Amniotic stem cell (primary cell): ENCODE data around the gene SLC25A29.
"Not testable (repeated sequence)": the region's sequence is repeated elsewhere in the genome, so short reads cannot be mapped to it uniquely, and the experiment has no call there.

ENCODE experiments used
- DNase-seq: peaks from one replicate; lab custom pipeline; 2025; lab: John Stamatoyannopoulos, UW

Gene SLC25A29

DNA sequence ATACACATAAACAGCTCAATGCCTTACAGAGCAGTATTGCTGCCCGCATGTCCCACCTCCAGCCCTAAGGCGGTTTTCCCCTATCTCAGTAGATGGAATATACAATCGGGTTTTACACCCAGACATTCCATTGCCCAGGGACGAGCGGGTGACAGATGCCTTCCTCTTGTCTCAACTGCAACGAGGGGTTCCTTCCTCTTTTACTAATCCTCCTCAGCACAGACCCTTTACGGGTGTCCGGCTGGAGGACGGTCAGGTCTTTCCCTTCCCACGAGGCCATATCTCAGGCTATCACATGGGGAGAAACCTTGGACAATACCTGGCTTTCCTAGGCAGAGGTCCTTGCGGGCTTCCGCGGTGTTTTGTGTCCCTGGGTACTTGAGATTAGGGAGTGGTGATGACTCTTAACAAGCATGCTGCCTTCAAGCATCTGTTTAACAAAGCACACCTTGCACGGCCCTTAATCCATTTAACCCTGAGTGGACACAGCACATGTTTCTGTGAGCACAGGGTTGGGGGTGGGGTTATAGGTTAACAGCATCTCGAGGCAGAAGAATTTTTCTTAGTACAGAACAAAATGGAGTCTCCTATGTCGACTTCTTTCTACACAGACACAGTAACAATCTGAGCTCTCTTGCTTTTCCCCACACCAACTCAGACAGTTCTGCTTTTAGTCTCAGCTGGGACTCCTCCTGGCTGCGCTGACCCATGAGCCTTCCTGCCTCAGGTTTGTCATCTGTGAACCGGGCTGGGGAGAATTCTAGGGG lies 6.0 kb upstream of the SLC25A29 start:
- not testable (repeated sequence) for DNase-seq

DNA sequence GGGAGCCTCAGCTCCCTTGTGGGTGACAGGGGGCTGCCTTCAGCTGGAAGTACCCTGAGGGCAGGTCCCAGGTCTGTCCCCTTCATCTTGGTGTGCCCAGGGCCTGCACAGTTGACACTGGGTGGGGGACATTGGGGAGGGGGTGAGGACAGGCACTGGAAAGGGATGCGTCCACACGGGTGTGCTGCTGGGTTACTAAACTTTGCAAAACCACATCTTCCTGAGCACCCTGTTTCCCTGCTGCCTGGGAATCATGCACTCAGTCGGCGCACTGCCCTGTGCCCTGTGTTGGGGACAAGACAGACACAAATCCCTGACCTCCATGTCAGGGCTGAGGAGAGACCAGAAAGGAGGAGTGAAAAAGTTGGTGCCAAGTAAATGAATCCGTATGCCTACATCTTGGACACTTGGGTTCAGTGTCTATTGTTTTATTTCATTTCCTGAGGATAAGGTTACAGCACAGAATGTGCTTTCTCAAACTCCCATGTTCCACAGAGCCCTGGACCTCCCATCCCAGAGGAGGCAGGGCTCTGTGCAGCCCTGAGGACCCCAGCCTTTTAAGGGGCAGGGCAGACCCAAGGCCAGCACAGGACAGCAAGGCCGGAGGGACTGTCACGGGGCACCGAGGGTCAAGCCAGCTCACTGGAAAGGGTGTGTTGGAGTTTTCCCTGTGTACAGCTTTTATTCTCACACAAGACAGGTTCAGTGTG lies 2.9 kb upstream of the SLC25A29 start:
- no peak for DNase-seq

GRCh38 chr14:100308427-100308792 lies 2.2 kb upstream of the SLC25A29 start:
- DNase-seq, result not testable (repeated sequence)

DNA sequence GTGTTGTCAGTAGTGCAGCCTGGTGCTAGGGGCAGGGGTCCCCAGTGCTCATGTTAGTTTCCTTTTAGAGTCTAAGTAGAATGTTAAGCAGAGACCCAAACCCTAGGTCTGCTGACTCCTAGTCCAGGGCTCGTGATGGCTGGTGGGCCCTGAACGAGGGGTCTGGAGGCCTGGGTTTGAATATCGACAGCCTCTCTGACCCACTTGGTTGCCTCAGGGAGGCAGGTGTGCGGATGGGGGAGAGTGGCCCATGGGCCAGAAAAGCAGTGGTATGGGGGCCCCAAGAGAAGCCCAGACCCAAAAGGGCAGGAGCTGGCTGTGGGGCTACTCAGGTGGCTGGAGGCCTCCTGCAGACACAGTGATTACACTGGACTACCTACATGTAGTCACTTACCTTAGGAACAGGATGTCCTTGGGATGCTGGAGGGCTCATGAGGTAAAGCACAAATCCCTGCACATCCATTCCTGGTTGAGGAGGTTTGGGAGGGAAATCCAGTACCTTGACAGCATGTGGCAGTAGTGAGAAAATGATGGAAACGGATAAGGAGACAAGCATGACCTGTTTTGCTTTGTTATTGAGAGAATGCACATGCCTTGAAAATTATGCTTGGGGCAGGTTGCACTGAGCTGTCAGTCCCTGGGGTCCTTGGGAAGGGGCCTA lies 1.7 kb upstream of the SLC25A29 start:
- no peak for DNase-seq

DNA sequence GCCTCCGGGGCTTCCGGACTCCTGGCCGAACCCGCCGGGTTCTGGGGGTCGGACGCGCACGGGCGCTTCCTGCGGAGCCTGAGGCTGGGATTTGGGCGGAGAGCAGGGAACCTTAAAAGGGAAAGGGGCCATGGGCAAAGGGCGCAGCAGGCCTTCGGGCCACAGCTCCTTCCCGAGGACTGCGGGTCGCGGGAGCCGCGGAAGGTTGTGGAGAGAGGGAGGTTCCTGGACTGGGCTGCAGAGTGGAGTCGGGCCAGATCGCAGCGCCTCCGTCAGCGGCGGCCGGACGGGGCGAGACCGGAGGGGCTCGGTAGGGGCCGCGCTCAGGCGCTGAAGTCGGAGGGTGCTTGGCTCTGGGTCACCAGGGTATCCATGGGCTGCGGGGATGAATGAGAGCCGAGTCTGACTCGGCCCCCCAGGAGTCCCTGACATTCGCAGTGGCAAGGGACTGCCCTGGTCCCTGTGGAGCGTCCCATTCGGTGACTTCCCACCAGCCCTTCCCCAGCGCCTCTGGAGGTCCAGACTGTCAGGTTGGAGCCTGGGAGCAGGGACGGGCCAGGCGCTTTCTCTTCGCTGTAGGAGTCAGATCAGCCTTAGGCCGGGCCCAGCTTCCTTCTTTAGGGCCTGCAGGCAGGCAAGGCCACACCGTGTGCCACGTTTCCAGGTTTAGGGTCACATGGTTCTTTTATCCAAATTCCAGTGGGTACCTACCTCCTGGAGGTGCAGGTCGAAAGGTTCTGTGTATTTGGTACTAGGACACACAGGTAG lies 938 bp upstream of the SLC25A29 start:
- DNase-seq, result no peak

DNA sequence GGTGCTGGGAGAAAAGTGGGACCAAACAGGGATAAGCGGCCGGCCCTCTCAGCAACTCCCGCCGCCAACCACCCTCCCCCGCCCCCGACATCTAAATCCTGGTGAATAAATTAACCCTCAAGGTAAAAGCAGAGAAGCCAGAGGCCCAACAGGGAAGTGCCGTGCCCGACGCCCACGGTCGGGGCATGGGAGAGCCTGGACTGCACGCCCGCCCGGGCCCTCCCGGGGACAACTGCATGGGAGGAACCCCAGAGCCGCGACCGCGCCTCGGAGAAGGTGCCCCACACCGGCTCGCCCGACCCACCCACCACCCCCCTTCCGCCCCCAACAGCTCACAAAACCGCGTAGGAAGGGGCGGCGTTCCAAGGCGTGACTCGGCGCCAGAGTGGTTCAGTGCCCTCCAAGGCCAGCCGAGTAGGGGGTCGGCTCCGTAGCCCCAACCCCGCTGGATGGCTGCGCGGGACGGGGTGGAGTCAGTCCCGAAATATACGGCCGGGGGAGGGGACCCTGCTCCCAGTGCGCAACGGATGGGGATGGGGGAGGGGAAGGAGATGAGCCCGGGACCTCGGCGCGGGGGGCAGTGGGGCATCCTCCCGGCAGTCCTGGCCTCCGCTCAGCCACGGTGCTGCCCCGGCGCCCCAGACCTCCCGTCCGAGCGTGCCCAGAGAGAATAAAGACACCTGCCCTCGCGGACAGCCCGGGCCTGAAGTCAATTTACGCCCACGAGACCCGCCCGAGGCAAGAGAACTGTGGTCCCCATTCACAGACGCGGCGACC lies 732 bp downstream of the SLC25A29 start:
- no peak for DNase-seq

DNA sequence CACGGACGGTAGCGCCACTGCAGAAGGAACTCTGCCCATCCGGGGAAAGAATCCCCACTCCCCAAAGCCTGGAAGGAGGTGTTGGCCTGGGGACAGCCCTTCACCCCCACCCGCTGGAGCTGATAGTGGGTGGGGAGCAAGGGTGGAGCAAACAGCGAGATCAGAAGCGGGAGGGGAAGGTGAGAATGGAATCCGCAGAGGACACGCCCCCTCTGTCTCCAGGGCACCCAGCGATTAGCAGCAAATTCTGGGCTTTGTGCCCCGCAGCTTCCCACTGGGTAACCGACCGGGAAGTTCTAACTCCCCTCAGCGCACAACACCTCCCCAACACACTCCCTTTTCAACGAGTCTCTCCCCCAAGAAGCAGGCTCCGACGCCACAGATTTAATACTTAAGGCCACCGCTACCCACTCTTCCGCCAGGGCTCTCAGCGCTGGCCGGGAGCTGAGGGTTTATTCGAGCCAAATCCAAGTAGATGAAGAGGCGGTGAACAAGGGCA lies 1.4 kb downstream of the SLC25A29 start:
- no peak for DNase-seq

DNA sequence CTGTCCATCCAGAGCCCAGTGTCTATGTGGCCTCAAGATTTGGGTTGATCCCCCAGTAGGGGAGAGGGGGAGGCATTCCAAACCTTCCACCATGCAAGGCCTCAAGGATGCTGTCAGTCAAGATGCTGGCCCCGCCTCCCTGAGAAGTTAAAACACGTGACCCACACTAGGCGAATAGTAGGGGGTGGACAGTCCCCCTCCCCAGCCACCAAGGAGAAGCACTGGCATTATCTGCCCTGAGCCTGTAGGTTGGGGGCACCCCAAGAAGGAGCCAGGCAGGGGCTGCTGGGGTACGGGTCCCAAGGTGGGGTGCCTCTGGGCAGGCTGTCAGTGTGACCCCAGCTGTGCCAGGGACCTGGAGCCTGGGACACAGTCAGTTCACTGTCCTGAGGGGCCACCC lies 2.3 kb downstream of the SLC25A29 start:
- no peak for DNase-seq

GRCh38 chr14:100303179-100303578 lies 3.1 kb downstream of the SLC25A29 start:
- DNase-seq, result no peak

DNA sequence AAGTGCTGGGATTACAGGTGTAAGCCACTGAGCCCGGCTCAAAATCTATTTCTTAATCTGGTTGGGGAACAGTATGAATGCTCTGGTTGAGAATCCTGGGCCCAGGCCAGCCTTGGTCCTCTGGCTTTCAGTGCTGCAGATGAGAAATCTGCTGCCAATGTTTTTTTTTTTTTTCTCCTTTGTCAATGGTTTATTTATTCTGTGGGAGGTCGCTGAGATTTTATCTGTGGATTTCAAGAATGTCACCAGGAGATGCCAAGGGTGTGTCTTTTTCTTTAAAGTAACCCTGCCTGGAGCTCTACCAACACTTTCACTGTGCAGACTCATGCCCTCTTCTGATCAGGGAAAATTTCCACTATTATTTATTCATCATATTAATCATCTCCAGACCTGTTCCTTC lies 3.6 kb downstream of the SLC25A29 start:
- no peak for DNase-seq

- DNase-seq, result no peak
Measured at GRCh38 chr14:100299238-100299560, 7.0 kb downstream of the SLC25A29 start.

DNA sequence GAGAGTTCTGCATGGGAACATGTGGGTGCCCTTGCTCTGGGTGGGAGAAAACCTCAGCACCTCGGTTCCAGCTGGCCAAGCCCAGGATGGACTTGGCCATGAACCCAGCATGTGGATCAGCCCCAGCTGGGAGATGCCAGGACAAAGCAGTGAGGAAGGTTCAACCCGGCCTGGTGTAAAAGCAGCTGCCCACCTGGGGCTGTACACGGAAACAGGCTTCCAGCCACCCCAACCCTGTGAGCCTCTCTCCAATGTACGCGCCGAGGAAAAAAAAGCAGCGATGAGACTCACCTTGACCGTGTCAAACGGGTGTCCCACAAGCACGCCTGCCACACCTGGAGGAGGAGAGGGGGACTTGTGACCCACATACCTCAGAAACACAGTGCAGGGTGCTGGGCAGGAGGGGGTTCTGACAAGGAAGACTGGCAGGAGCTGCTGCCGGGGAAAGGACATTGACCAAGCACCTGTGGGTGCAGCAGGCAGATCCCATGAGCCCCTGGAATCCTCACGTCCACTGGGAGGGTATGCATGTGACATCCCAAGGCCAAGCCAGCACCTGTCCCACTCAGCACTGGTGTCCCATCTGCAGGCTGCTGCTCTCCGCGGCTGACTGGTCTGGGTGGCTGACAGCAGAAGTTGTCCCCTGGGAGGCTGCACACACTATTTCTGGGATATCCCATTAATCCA lies 7.5 kb downstream of the SLC25A29 start:
- no peak for DNase-seq

DNA sequence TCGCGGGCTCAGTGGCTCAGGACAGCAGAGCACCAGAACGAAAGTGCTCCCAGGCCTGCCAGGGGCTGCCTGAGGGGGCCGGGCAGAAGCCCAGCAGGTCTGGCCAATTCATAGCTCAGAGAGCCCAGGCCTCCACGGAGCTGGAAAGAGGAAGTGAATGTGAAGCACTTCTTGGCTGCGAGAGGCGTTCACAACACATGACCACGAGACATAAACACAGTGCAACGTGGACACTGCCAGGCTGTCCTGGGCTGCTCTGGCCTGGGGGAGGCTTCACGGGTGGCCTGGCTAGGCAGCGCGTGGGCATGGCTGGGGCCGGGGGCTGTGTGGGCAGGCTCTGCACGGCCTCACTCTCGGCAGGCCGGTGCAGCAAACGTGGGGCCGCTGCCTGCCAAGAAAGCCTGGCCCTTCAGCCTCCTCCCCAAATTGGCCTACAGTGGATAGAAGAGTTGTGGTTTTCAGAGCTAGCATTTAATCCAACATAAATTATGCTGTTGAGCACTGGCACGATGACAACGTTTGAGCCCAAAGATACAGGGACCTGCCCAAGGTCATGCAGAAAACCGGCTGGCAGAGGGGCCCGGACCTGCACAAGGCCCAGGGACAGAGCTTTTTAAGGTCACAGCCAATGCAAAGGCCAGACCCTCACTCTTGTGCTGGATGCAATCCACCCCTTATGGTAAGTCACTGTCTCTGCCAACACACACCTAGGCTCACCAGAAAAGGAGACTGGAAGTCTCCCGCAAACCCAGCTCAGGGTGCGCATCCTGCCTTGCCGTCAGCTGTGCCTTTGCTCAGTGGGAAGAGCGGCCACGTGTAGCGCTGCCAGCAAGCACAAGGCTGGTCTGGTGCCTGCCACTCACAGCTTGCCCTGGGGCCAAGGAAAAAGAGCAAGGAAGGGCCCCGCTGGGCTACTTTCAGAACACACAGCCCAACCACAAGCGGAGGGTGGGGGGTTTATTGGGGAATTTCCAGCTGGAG lies 8.6 kb downstream of the SLC25A29 start:
- DNase-seq, result no peak

DNA sequence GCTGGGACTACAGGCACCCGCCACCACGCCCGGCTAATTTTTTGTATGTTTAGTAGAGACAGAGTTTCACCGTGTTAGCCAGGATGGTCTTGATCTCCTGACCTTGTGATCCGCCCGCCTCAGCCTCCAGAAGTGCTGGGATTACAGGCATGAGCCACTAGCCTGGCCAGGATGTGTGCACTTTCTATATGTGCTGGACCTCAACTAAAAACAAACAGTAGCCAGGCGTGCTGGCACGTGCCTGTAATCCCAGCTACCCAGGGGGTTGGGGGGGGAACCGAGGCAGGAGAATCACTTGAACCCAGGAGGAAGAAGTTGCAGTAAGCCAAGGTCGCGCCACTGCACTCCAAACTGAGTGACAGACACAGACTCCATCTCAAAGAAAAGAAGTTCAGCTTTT lies 9.5 kb downstream of the SLC25A29 start:
- not testable (repeated sequence) for DNase-seq

- DNase-seq, result no peak
Measured at GRCh38 chr14:100296106-100296651, 10.1 kb downstream of the SLC25A29 start.

DNA sequence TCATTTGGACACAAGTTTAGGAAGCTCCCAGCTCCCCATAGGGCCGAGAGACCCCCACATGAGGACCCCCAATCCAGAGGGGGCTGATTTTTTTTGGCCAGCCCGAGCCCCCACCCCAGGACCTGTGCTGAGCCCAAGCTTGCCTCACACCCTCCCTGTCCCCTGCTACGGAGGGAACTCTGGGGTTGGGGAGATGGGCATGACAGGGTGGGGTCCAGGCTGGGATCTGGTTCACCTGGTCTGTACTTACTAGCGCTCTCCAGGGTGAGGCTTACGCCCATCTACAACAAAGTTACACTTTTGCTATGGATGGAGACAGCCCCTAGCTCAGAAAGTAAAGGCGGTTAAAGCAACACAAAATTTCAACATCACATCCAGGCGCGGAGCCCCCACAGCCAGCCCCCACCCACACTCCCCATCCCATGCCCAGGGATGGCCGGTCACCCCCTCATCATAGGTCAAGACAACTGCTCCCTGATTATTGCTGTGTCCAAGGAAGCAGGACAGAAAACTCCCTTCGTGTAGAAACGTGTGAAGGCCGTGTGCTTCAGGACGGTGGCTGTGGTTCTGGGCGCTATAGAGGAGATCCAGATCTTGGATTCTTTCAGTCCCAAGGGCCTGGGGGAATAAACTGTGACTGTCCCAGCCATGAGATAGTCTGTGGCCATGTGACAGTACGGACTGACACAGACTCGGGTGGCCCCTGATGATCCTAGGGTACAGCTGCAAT lies 10.7 kb downstream of the SLC25A29 start:
- no peak for DNase-seq

DNA sequence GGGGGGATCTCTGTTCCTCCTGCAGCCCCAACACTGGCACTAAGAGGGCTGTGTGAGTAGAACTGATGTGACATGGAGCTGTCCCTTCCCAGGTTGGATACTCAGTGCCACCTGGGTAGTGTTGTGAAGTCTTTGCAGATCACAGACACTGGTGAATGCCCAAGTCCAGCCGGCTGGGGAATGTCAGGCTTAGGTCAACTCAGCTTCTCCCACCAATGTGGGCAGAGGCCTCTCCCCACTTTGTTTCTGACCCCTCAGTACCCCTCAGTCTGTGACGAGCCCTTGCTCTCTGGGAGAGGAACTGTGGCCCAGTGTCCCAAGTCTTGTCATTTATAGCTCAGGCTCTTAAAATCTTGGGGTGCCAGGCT lies 11.3 kb downstream of the SLC25A29 start:
- no peak for DNase-seq

GRCh38 chr14:100294213-100294962 lies 11.9 kb downstream of the SLC25A29 start:
- DNase-seq, result no peak
